Parathyroid adenoma (tissue), 2 donors: ENCODE data around the gene GAST.

Experiments
- H2AFZ ChIP-seq: fragments of 300-600 bp; sonication (generic); one replicate; pipeline ENCODE4 v1.7.0; 2017; ENCODE audit warnings: antibody characterized with exemption, mild to moderate bottlenecking
- H3K27ac ChIP-seq: fragments of 300-600 bp; sonication (generic); one replicate; pipeline ENCODE4 v1.7.0; 2017
- H3K27me3 ChIP-seq: fragments of 300-600 bp; sonication (generic); one replicate; pipeline ENCODE4 v1.7.0; 2017; ENCODE audit warnings: low read length; ENCODE audit not compliant: control insufficient read depth, insufficient read depth
- H3K36me3 ChIP-seq: fragments of 300-600 bp; sonication (generic); one replicate; pipeline ENCODE4 v1.7.0; 2017; ENCODE audit warnings: low read length; ENCODE audit not compliant: control insufficient read depth, insufficient read depth
- H3K4me1 ChIP-seq: fragments of 300-600 bp; sonication (generic); one replicate; pipeline ENCODE4 v1.7.0; 2017; ENCODE audit warnings: control low read depth
- H3K4me2 ChIP-seq: fragments of 300-600 bp; sonication (generic); one replicate; pipeline ENCODE4 v1.7.0; 2017; ENCODE audit warnings: low read length
- H3K4me3 ChIP-seq: fragments of 300-600 bp; sonication (generic); one replicate; pipeline ENCODE4 v1.7.0; 2017; ENCODE audit warnings: low read depth, low read length
- H3K79me2 ChIP-seq: fragments of 300-600 bp; sonication (generic); one replicate; pipeline ENCODE4 v1.7.0; 2017; ENCODE audit warnings: control low read depth
- H3K9ac ChIP-seq: fragments of 300-600 bp; sonication (generic); one replicate; pipeline ENCODE4 v1.7.0; 2017; ENCODE audit warnings: mild to moderate bottlenecking
- H3K9me3 ChIP-seq: fragments of 300-600 bp; sonication (generic); one replicate; pipeline ENCODE4 v1.7.0; 2017; ENCODE audit warnings: low read length; ENCODE audit not compliant: control insufficient read depth
- CTCF ChIP-seq: fragments of 300-600 bp; sonication (generic); IDR thresholded peaks from one replicate; pipeline ENCODE4 v1.7.0; 2017; ENCODE audit warnings: antibody characterized with exemption, mild to moderate bottlenecking
- donor health status: primary hyperparathyroidism.

Gene GAST

GRCh38 chr17:41739661-41740352 is 27.7 kb downstream of the GAST start:
- Histone ChIP-seq H3K27me3 (peaks cover 4% of the 10 kb centered on the region), H2AFZ (no peak overlapping the region), H3K9me3 (no peaks in the 10 kb centered on the region), H3K4me3 (no peak overlapping the region), H3K4me1 (peaks cover 3% of the 10 kb centered on the region), H3K79me2 (no peaks in the 10 kb centered on the region), H3K27ac (no peak overlapping the region), H3K9ac (no peak overlapping the region), H3K36me3 (no peaks in the 10 kb centered on the region), H3K4me2 (no peak overlapping the region)
- no peak for TF ChIP-seq CTCF

GRCh38 chr17:41740506-41740905 is 28.4 kb downstream of the GAST start:
- no peak overlapping the region for H3K27ac ChIP-seq
- no peaks in the 10 kb centered on the region for H3K79me2 ChIP-seq
- H3K27me3 ChIP-seq, result peaks cover 4% of the 10 kb centered on the region
- H3K9ac ChIP-seq, result no peak overlapping the region
- H3K4me2 ChIP-seq, result no peak overlapping the region
- no peak overlapping the region for H2AFZ ChIP-seq
- no peaks in the 10 kb centered on the region for H3K9me3 ChIP-seq
- no peak overlapping the region for H3K4me3 ChIP-seq
- no peaks in the 10 kb centered on the region for H3K4me1 ChIP-seq
- H3K36me3 ChIP-seq, result no peaks in the 10 kb centered on the region
- TF ChIP-seq CTCF, result no peak

- H3K4me3 ChIP-seq, result no peak overlapping the region
- no peaks in the 10 kb centered on the region for H3K27me3 ChIP-seq
- TF ChIP-seq CTCF, result no peak
- H3K9ac ChIP-seq, result no peak overlapping the region
- no peaks in the 10 kb centered on the region for H3K79me2 ChIP-seq
- no peak overlapping the region for H3K27ac ChIP-seq
- H3K4me1 ChIP-seq, result no peaks in the 10 kb centered on the region
- no peak overlapping the region for H3K4me2 ChIP-seq
- H3K9me3 ChIP-seq, result no peaks in the 10 kb centered on the region
- H3K36me3 ChIP-seq, result no peaks in the 10 kb centered on the region
- no peak overlapping the region for H2AFZ ChIP-seq
Observed at GRCh38 chr17:41741709-41742108, 29.6 kb downstream of the GAST start.

GRCh38 chr17:41748275-41748674 is 36.1 kb downstream of the GAST start:
- H3K27ac ChIP-seq, result no peak overlapping the region
- H3K4me1 ChIP-seq, result no peaks in the 10 kb centered on the region
- TF ChIP-seq CTCF, result no peak
- no peaks in the 10 kb centered on the region for H3K27me3 ChIP-seq
- no peaks in the 10 kb centered on the region for H3K36me3 ChIP-seq
- no peak overlapping the region for H3K9ac ChIP-seq
- no peaks in the 10 kb centered on the region for H3K9me3 ChIP-seq
- H3K4me2 ChIP-seq, result no peak overlapping the region
- H3K4me3 ChIP-seq, result no peak overlapping the region
- no peak overlapping the region for H2AFZ ChIP-seq
- H3K79me2 ChIP-seq, result no peaks in the 10 kb centered on the region

GRCh38 chr17:41750862-41751261 is 38.7 kb downstream of the GAST start:
- no peak overlapping the region for H2AFZ ChIP-seq
- H3K79me2 ChIP-seq, result no peaks in the 10 kb centered on the region
- no peaks in the 10 kb centered on the region for H3K4me1 ChIP-seq
- H3K27me3 ChIP-seq, result no peaks in the 10 kb centered on the region
- no peak overlapping the region for H3K9ac ChIP-seq
- no peaks in the 10 kb centered on the region for H3K9me3 ChIP-seq
- no peak for TF ChIP-seq CTCF
- H3K36me3 ChIP-seq, result no peaks in the 10 kb centered on the region
- H3K4me3 ChIP-seq, result no peak overlapping the region
- no peak overlapping the region for H3K4me2 ChIP-seq
- no peak overlapping the region for H3K27ac ChIP-seq
